Stomach (tissue), 9 donors: ENCODE data around the gene LRRC4B. TPM values are rescaled to one million over a fixed set of nuclear protein-coding genes. Genes with fewer than 3 reads are reported as not detected.

Experiments
- DNase-seq, 2 donors: peaks; one replicate each; pipeline versions ENCODE4 v3.0.0 to v3.0.0-alpha.2; 2013 to 2019
- H3K27ac ChIP-seq, 5 donors: fragments of 200-600 bp in 4 of 5; sonication (generic) in 4 of 5; one replicate each; pipeline ENCODE4 v1.5.1; 2013 to 2019; ENCODE audit warnings: mild to moderate bottlenecking in 1 of 5, moderate library complexity in 1 of 5
- H3K27me3 ChIP-seq, 3 donors: fragments of 200-600 bp; sonication (generic); one replicate each; pipeline ENCODE4 v1.5.1; 2017 to 2019; ENCODE audit warnings: mixed run types in 1 of 3
- H3K36me3 ChIP-seq, 4 donors: fragments of 200-600 bp; sonication (generic); 1 replicate in 3 of 4; 2 replicates in 1 of 4; pipeline ENCODE4 v1.5.1; 2016 to 2019
- H3K4me1 ChIP-seq, 4 donors: fragments of 200-600 bp; sonication (generic); one replicate each; pipeline ENCODE4 v1.5.1; 2016 to 2019
- H3K4me3 ChIP-seq, 4 donors: fragments of 200-600 bp; sonication (generic) in 3 of 4; one replicate each; pipeline ENCODE4 v1.5.1; 2016 to 2019; ENCODE audit warnings: mild to moderate bottlenecking in 1 of 4
- H3K9me3 ChIP-seq, 4 donors: fragments of 200-600 bp; sonication (generic); one replicate each; pipeline ENCODE4 v1.5.1; 2016 to 2019
- CTCF ChIP-seq, 7 experiments: fragments of 450-650 bp in 4 of 7; fragments of 200-600 bp in 3 of 7; sonication (generic) in 3 of 7; IDR thresholded peaks; one replicate each; pipeline ENCODE4 v1.5.1; 2016 to 2019; ENCODE audit warnings: antibody characterized with exemption in 7 of 7, control low read depth in 2 of 7, mild to moderate bottlenecking in 1 of 7
- EP300 ChIP-seq: sonication (generic); formaldehyde crosslinking; IDR thresholded peaks from one replicate; pipeline ENCODE4 v1.6.1; 2017; ENCODE audit warnings: antibody characterized with exemption
- POLR2A ChIP-seq, 4 donors: fragments of 450-650 bp; IDR thresholded peaks; one replicate each; pipeline ENCODE4 v1.6.1; 2016; ENCODE audit warnings: antibody characterized with exemption in 4 of 4, control low read depth in 2 of 4, mild to moderate bottlenecking in 1 of 4, moderate library complexity in 1 of 4
- POLR2AphosphoS5 ChIP-seq, 3 donors: sonication (generic); formaldehyde crosslinking; IDR thresholded peaks; one replicate each; pipeline ENCODE4 v1.6.1; 2016; ENCODE audit warnings: antibody characterized with exemption in 3 of 3
- WGBS, 5 donors: extraction: QIAGEN DNeasy Blood & Tissue Kit in 3 of 5; methylation state at CpG; one replicate each; pipeline versions ENCODE4 v1.1.5 to v1.1.7; 2013 to 2018; 5-methylcytosine and 5-hydroxymethylcytosine counted together
- intact Hi-C: fragments of 100-400 bp; cut with DNase I; formaldehyde crosslinking; loops from one replicate; pipeline ENCODE4 v1.15.1; 2023; ENCODE audit warnings: low total_unique reads
- polyA plus RNA-seq, 3 donors: library from polyadenylated mRNA; stranded (reverse); fragments of 200-250 nt; gene quantifications; one replicate each; pipeline ENCODE4 v1.2.3, GENCODE V29; 2013
- total RNA-seq, 5 donors: library from RNA; depleted of rRNA; stranded (reverse); fragments of >200 nt; gene quantifications; one replicate each; pipeline versions ENCODE4 v1.1.0 to v1.2.3, GENCODE V29; 2014 to 2016
- donor health status: healthy with polysubstance abuse.
- donor health status: Bipolar disorder and iron deficiency.
- donor health status: healthy.

The LRRC4B gene
- total and polyA plus RNA-seq, 8 donors: 0.45 to 4.4 (median 1.5) TPM; not detected in 1

- intact Hi-C loops: no loop called here
- Histone ChIP-seq H3K4me3 (no peak overlapping the region), H3K36me3 (peaks cover 20 to 56% (median 49%) of the 10 kb centered on the region in 4 donors), H3K4me1 (peaks cover 0 to 5% (median 0%) of the 10 kb centered on the region in 4 donors), H3K27me3 (peaks cover 0 to 39% (median 5%) of the 10 kb centered on the region in 3 donors), H3K9me3 (peaks cover 0 to 2% (median 0%) of the 10 kb centered on the region in 4 donors), H3K27ac (no peak overlapping the region)
- no peak for DNase-seq
- TF ChIP-seq POLR2A (IDR thresholded peaks at IDR 0.05): no peak
- TF ChIP-seq CTCF (IDR thresholded peaks at IDR 0.05): no peak
- 90 to 92% (median 92%) methylated on average over 10 of the region's 10 CpGs for WGBS, 5 donors
Observed at GRCh38 chr19:50485284-50485955, 82.8 kb downstream of the LRRC4B start.

GRCh38 chr19:50482916-50483315 lies 85.3 kb downstream of the LRRC4B start:
- peaks cover under 1 to 14% (median 8%) of the 10 kb centered on the region in 4 donors for H3K4me1 ChIP-seq
- WGBS, 5 donors: 85 to 89% (median 87%) methylated on average over 10 of the region's 10 CpGs
- H3K27ac ChIP-seq: no peak overlapping the region
- intact Hi-C loops: no loop called here
- no peak for TF ChIP-seq CTCF (IDR thresholded peaks at IDR 0.05)
- TF ChIP-seq POLR2AphosphoS5 (IDR thresholded peaks at IDR 0.05): no peak
- TF ChIP-seq EP300: no peak
- TF ChIP-seq POLR2A (IDR thresholded peaks at IDR 0.05): no peak
- no peak overlapping the region for H3K4me3 ChIP-seq
- no peaks in the 10 kb centered on the region for H3K9me3 ChIP-seq
- peaks cover 0 to 14% (median 5%) of the 10 kb centered on the region in 3 donors for H3K27me3 ChIP-seq
- peaks cover 37 to 75% (median 72%) of the 10 kb centered on the region in 4 donors for H3K36me3 ChIP-seq
- no peak for DNase-seq

DNA sequence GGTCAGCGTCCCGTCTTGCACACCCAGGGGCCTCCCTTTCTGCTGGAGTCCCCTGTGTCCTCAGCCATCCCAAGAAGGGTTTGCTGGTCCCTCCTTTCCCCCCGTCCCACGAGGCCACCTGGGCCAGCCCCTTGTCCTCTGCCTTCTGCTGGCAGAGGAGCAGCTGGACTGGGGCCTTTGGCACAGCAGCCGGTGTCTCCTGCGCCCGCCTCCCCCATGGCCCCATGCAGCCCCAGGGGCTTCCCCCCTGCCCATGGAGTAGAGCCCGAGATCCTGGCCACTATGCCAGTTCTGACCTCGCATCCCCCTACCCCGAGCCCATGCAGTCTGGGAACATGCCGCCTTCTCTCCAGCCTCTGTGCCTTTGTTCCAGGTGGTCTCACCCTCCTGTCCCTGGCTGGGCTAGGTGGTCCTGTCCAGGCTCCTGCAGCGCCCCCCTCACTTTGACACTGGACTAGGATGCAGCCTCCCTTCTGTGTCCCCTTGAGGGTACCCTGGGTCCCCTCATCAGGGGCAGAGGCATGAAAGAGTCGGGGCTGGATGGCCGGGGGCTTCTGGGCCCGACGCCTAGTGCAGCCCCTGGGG lies 85.9 kb downstream of the LRRC4B start:
- Histone ChIP-seq H3K4me1 (peaks cover 6 to 19% (median 12%) of the 10 kb centered on the region in 4 donors), H3K27me3 (peaks cover 0 to 8% (median 3%) of the 10 kb centered on the region in 3 donors), H3K27ac (no peak overlapping the region), H3K36me3 (peaks cover 37 to 76% (median 72%) of the 10 kb centered on the region in 4 donors), H3K4me3 (no peak overlapping the region), H3K9me3 (no peaks in the 10 kb centered on the region)
- intact Hi-C loops: no loop called here
- TF ChIP-seq POLR2AphosphoS5 (IDR thresholded peaks at IDR 0.05): no peak
- no peak for TF ChIP-seq POLR2A (IDR thresholded peaks at IDR 0.05)
- TF ChIP-seq EP300: no peak
- TF ChIP-seq CTCF (IDR thresholded peaks at IDR 0.05): no peak
- no peak for DNase-seq
- 78 to 87% (median 87%) methylated on average over 14 to 16 of the region's 16 CpGs for WGBS, 5 donors

DNA sequence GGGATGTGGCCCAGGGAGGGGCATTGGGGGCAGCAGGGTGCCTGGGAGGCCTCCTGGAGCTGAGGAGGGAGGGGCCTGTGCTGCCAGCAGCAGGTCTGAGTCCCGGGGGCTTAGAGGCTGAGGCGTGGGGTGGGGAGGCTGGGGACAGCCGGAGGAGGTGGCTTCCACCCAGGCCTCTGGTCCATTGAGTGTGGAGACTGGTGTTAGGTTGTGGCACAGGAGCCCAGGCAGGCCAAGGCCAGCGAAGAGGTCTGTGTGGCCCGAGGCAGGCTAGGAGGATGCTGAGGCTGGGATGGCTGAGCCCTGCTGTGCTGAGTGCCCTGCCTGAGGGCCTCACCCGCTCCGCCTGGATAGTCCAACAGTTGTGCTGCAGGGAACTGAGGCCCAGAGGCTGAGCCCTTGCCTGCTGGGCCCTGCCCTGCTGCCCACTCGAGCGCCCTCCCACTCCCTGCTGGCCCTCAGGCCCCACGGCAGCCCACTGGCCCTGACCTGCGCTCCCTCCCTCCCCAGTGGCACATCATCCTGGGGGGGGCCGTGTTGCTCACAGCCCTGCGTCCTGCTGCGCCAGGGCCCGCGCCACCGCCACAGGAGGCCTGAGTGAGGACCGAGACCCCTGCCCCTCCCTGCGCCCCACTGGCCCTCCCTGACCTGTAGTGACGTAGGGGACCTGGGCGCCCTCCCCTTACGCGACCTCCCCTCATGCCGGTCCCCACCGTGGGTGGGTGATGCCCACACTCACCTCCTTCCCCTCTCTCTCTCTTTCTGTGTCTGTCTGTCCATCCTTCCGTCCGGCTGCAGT lies 86.7 kb downstream of the LRRC4B start:
- TF ChIP-seq POLR2A (IDR thresholded peaks at IDR 0.05) (no peak), POLR2AphosphoS5 (IDR thresholded peaks at IDR 0.05) (no peak), CTCF (IDR thresholded peaks at IDR 0.05) (no peak), EP300 (no peak)
- peaks cover 37 to 76% (median 72%) of the 10 kb centered on the region in 4 donors for H3K36me3 ChIP-seq

More for the DNA sequence above, 86.7 kb downstream of the LRRC4B start:
- Histone ChIP-seq H3K4me1 (peaks cover 12 to 27% (median 18%) of the 10 kb centered on the region in 4 donors), H3K27ac (no peak overlapping the region), H3K9me3 (no peaks in the 10 kb centered on the region), H3K4me3 (no peak overlapping the region), H3K27me3 (no peaks in the 10 kb centered on the region)
- intact Hi-C loops: no loop called here
- 88 to 96% (median 93%) methylated on average over 16 to 27 of the region's 27 CpGs for WGBS, 5 donors
- DNase-seq: no peak
